SK-N-SH (cell line): ENCODE measurements around the gene THAP8. TPM values are rescaled to one million over a fixed set of nuclear protein-coding genes. Genes with fewer than 3 reads are reported as not detected.

ENCODE experiments used
- CTCF ChIA-PET: fragments of 300-600, 350-600 bp; formaldehyde crosslinking; extraction: SDS; loops from one replicate; lab custom pipeline; 2021; lab: Yijun Ruan, JAX
- POLR2A ChIA-PET: fragments of 350-600 bp; sonication (Branson Sonifier 250); formaldehyde crosslinking; extraction: SDS; loops from one replicate; lab custom pipeline; 2020; ENCODE audit warnings: antibody characterized with exemption, inconsistent platforms; lab: Yijun Ruan, JAX
- DNase-seq: peaks from one replicate; pipeline ENCODE4 v3.0.0; 2012
- H2AFZ ChIP-seq: fragments of 200-600 bp; sonication (generic); 2 replicates; pipeline ENCODE4 v1.8.1; 2016; ENCODE audit warnings: antibody characterized with exemption, mild to moderate bottlenecking, low read depth
- H3F3A ChIP-seq: fragments of 200-600 bp; sonication (generic); replicated peaks from 2 replicates; pipeline ENCODE3; 2016; ENCODE audit warnings: antibody characterized with exemption, mild to moderate bottlenecking; ENCODE audit not compliant: insufficient read depth
- H3K27ac ChIP-seq, 2 experiments: fragments of 200-500 bp in 1 of 2; fragments of 200-600 bp in 1 of 2; sonication (Bioruptor generic) in 1 of 2; sonication (generic), shearing (Covaris generic) in 1 of 2; 2 replicates each; pipeline versions ENCODE4 v1.5.1 to v1.6.1; 2014 to 2016; ENCODE audit warnings: low read depth in 2 of 2, inconsistent platforms in 1 of 2, low read length in 1 of 2, mild to moderate bottlenecking in 1 of 2, mixed read lengths in 1 of 2
- H3K27me3 ChIP-seq: fragments of 200-600 bp; sonication (generic), shearing (Covaris generic); 2 replicates; pipeline ENCODE4 v1.6.1; 2016; ENCODE audit warnings: mixed run types; ENCODE audit not compliant: insufficient read depth
- H3K36me3 ChIP-seq, 2 experiments: fragments of 200-500 bp in 1 of 2; fragments of 200-600 bp in 1 of 2; sonication (Bioruptor generic) in 1 of 2; sonication (generic) in 1 of 2; replicated peaks in 1 of 2; 2 replicates each; pipeline versions ENCODE3 to v1.5.1; 2014 to 2016; ENCODE audit warnings: low read length in 1 of 2, mild to moderate bottlenecking in 1 of 2; ENCODE audit not compliant: insufficient read depth in 2 of 2, control insufficient read depth in 1 of 2
- H3K4me1 ChIP-seq, 2 experiments: fragments of 200-500 bp in 1 of 2; fragments of 200-600 bp in 1 of 2; sonication (Bioruptor generic) in 1 of 2; sonication (generic), shearing (Covaris generic) in 1 of 2; 2 replicates each; pipeline versions ENCODE4 v1.5.1 to v1.6.1; 2014 to 2016; ENCODE audit warnings: low read depth in 1 of 2, low read length in 1 of 2, mixed run types in 1 of 2; ENCODE audit not compliant: insufficient read depth in 2 of 2, control insufficient read depth in 1 of 2
- H3K4me2 ChIP-seq: fragments of 200-600 bp; sonication (generic), shearing (Covaris generic); 2 replicates; pipeline ENCODE4 v1.6.1; 2017; ENCODE audit warnings: mixed run types
- H3K4me3 ChIP-seq, 2 experiments: fragments of 200-500 bp in 1 of 2; fragments of 200-600 bp in 1 of 2; sonication (Bioruptor generic) in 1 of 2; sonication (generic), shearing (Covaris generic) in 1 of 2; 2 replicates each; pipeline versions ENCODE4 v1.5.1 to v1.8.1; 2014 to 2016; ENCODE audit warnings: low read depth in 2 of 2, inconsistent platforms in 1 of 2, low read length in 1 of 2, mild to moderate bottlenecking in 1 of 2, mixed read lengths in 1 of 2, moderate library complexity in 1 of 2
- H3K79me2 ChIP-seq: fragments of 200-600 bp; sonication (generic); 2 replicates; pipeline ENCODE4 v1.8.1; 2017; ENCODE audit warnings: mild to moderate bottlenecking; ENCODE audit not compliant: insufficient read depth
- H3K9ac ChIP-seq: fragments of 200-600 bp; sonication (generic); 2 replicates; pipeline ENCODE4 v1.6.1; 2017; ENCODE audit warnings: mixed run types
- H3K9me2 ChIP-seq: fragments of 200-600 bp; sonication (generic); 2 replicates; pipeline ENCODE4 v1.6.1; 2017; ENCODE audit warnings: mixed run types
- H3K9me3 ChIP-seq: fragments of 200-600 bp; sonication (generic); 2 replicates; pipeline ENCODE4 v1.6.1; 2017; ENCODE audit warnings: mixed run types, mild to moderate bottlenecking, moderate library complexity
- H4K20me1 ChIP-seq: fragments of 200-600 bp; sonication (generic); 2 replicates; pipeline ENCODE4 v1.6.1; 2017; ENCODE audit warnings: mild to moderate bottlenecking, mixed run types; ENCODE audit not compliant: insufficient read depth
- CHD2 ChIP-seq: fragments of 150-350 bp; IDR thresholded peaks from 2 replicates; pipeline ENCODE4 v1.6.1; 2018; ENCODE audit warnings: low read length; ENCODE audit not compliant: partially characterized antibody
- EP300 ChIP-seq, 2 experiments: IDR thresholded peaks; 2 replicates each; pipeline versions ENCODE4 v1.4.0 to v1.6.1; 2012; ENCODE audit warnings: borderline replicate concordance in 1 of 2, low read depth in 1 of 2, low read length in 1 of 2
- FOSL2 ChIP-seq: IDR thresholded peaks from 2 replicates; pipeline ENCODE4 v1.4.0; 2012; ENCODE audit warnings: low read depth, mild to moderate bottlenecking, moderate library complexity, borderline replicate concordance
- GABPA ChIP-seq: IDR thresholded peaks from 2 replicates; pipeline ENCODE4 v1.4.0; 2012; ENCODE audit warnings: low read depth, mild to moderate bottlenecking
- GATA2 ChIP-seq: sonication (generic); formaldehyde crosslinking; IDR thresholded peaks from 2 replicates; pipeline ENCODE4 v1.5.0; 2020; ENCODE audit warnings: mild to moderate bottlenecking, missing genetic modification reagents
- MXI1 ChIP-seq: IDR thresholded peaks from 2 replicates; pipeline ENCODE4 v1.6.1; 2012; ENCODE audit warnings: mild to moderate bottlenecking, low read depth, low read length, improper control_type of control experiment
- NRF1 ChIP-seq: IDR thresholded peaks from 2 replicates; pipeline ENCODE4 v1.6.1; 2012; ENCODE audit warnings: low read depth, mild to moderate bottlenecking, low read length
- RAD21 ChIP-seq: IDR thresholded peaks from 2 replicates; pipeline ENCODE4 v1.6.1; 2012; ENCODE audit warnings: mild to moderate bottlenecking, low read length
- RXRA ChIP-seq: IDR thresholded peaks from 2 replicates; pipeline ENCODE4 v1.4.0; 2012; ENCODE audit warnings: low read depth, mild to moderate bottlenecking, borderline replicate concordance
- TAF1 ChIP-seq: IDR thresholded peaks from 2 replicates; pipeline ENCODE4 v1.6.1; 2012; ENCODE audit warnings: low read depth, mild to moderate bottlenecking, low read length, moderate library complexity, borderline replicate concordance
- WGBS: methylation state at CpG from one replicate; pipeline ENCODE4 v1.1.6; 2017; ENCODE audit warnings: low lambda C conversion rate; 5-methylcytosine and 5-hydroxymethylcytosine counted together
- polyA plus RNA-seq, 3 experiments: library from polyadenylated mRNA; depleted of rRNA; stranded (reverse); fragments of >200 nt; gene quantifications; 2 replicates each; pipeline ENCODE4 v1.2.3, GENCODE V29; 2012
- TF ChIP-seq, protein P1 (sequence below): IDR thresholded peaks from 2 replicates; pipeline ENCODE4 v1.4.0; 2012; ENCODE audit warnings: low read depth, borderline replicate concordance
- TF ChIP-seq, protein P2 (sequence below): fragments of 150-350 bp; IDR thresholded peaks from 2 replicates; pipeline ENCODE4 v1.6.1; 2017; ENCODE audit warnings: antibody characterized with exemption, low read length, low read depth, borderline replicate concordance

THAP8 gene
- polyA plus RNA-seq, 1 of the 3 experiments (the other 2 are of a cell fraction): 6.3 TPM

DNA sequence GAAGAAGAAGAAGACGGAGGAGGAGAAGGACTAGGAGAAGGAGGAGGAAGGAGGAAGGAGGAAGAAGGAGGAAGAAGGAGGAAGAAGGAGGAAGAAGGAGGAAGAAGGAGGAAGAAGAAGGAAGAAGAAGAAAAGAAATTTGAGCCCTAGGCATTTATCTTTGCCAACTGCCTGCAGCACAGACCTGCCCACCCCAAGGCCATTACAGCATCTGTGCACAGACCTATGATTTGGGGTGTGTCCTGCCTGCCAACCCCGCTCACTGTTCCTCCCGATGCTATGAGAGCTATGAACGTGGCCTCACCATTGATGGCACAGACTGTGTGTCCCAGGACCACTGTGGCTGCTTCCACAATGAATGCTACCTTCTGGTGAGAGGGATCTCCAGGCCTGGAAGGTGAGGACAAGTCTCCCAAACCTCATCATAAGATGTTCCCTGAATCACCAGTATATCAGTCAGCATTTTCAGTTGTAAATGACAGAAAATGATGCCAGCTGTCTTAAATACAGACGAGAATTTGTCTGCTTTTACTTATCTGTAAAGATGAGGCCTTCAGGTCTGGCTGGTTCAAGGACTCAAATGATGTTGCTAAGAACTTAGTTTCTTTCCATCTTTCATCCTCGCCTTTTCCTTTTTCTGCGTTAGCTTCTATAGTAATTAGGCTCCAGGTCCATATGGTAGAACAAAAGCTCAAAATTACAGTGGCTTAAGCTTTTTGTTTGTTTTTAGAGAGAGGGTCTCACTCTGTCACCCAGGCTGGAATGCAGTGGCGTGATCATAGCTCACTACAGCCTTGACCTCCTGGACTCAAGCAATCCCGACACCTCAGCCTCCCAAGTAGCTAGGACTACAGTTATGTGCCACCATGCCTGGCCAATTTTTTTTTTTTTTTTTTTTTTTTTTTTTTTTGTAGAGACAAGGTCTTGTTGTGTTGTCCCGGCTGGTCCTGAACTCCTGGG, 63.0 kb downstream of the THAP8 start:
- ChIA-PET CTCF (interaction anchor here (1.0 kb wide), 1 partner anchor 24 kb away, joined by 3 read pairs; no protein-coding TSS in a partner anchor), POLR2A (no interaction called here)
- Histone ChIP-seq H3K36me3 (no peaks in the 10 kb centered on the region), H3K4me3 (no peak overlapping the region), H3K79me2 (peaks cover 10% of the 10 kb centered on the region), H3K9me2 (no peaks in the 10 kb centered on the region), H3F3A (no peaks in the 10 kb centered on the region), H3K27me3 (peaks cover 3% of the 10 kb centered on the region; the same call in 1 of the 2 replicates), H3K27ac (no peak overlapping the region), H3K4me1 (peaks cover 2 to 10% of the 10 kb centered on the region in 2 experiments; a peak in 1 of 4 replicates), H4K20me1 (no peaks in the 10 kb centered on the region), H3K9ac (no peak overlapping the region), H3K9me3 (no peaks in the 10 kb centered on the region), H3K4me2 (no peak overlapping the region), H2AFZ (no peak overlapping the region)
- no peak for DNase-seq
- 68% methylated on average over 10 of the region's 10 CpGs for WGBS
- TF ChIP-seq EP300 (IDR thresholded peaks at IDR 0.05; ENCODE audit: borderline replicate concordance in 1 of 2, low read depth in 1 of 2, low read length in 1 of 2) (no peak), RAD21 (no peak), NRF1 (no peak)
- TF ChIP-seq, protein P1, sequence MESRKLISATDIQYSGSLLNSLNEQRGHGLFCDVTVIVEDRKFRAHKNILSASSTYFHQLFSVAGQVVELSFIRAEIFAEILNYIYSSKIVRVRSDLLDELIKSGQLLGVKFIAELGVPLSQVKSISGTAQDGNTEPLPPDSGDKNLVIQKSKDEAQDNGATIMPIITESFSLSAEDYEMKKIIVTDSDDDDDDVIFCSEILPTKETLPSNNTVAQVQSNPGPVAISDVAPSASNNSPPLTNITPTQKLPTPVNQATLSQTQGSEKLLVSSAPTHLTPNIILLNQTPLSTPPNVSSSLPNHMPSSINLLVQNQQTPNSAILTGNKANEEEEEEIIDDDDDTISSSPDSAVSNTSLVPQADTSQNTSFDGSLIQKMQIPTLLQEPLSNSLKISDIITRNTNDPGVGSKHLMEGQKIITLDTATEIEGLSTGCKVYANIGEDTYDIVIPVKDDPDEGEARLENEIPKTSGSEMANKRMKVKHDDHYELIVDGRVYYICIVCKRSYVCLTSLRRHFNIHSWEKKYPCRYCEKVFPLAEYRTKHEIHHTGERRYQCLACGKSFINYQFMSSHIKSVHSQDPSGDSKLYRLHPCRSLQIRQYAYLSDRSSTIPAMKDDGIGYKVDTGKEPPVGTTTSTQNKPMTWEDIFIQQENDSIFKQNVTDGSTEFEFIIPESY: no peak

DNA sequence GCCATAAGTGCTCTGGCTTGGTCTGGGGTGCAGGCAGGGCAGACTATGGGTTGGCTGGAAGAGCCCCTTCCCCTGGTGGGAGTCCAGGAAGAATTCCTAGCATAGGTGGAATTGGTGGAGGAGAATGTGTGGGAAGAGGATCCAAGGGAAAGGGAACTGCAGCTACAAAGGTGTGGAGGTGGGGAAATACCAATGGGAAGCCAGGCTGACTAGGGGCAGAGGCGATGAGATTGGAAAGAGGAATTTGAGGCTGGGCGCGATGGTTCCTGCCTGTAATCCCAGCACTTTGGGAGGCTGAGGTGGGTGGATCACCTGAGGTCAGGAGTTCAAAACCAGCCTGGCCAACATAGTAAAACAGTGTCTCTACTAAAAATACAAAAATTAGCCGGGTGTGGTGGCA, 63.9 kb downstream of the THAP8 start:
- no peak overlapping the region for H3K27ac ChIP-seq
- H3K4me3 ChIP-seq: no peak overlapping the region
- POLR2A ChIA-PET: no interaction called here
- peaks cover 1% of the 10 kb centered on the region; the same call in 1 of the 2 replicates for H3K79me2 ChIP-seq
- DNase-seq: no peak
- no peak overlapping the region for H3K4me2 ChIP-seq
- no peak overlapping the region for H2AFZ ChIP-seq
- no peaks in the 10 kb centered on the region for H3K36me3 ChIP-seq
- 72% methylated on average over 4 of the region's 4 CpGs for WGBS
- no peaks in the 10 kb centered on the region for H3K9me2 ChIP-seq
- no peaks in the 10 kb centered on the region for H3K9me3 ChIP-seq
- TF ChIP-seq MXI1 (no peak), TAF1 (no peak), FOSL2 (no peak), CHD2 (no peak), GABPA (no peak), GATA2 (CRISPR knock-in tag) (no peak), RXRA (no peak)
- TF ChIP-seq, protein P2, sequence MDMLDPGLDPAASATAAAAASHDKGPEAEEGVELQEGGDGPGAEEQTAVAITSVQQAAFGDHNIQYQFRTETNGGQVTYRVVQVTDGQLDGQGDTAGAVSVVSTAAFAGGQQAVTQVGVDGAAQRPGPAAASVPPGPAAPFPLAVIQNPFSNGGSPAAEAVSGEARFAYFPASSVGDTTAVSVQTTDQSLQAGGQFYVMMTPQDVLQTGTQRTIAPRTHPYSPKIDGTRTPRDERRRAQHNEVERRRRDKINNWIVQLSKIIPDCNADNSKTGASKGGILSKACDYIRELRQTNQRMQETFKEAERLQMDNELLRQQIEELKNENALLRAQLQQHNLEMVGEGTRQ: no peak
- peaks cover 7% of the 10 kb centered on the region; the same call in 1 of the 2 replicates for H3K27me3 ChIP-seq
- no peak overlapping the region for H3K9ac ChIP-seq
- H3F3A ChIP-seq: no peaks in the 10 kb centered on the region
- no peaks in the 10 kb centered on the region for H4K20me1 ChIP-seq
- H3K4me1 ChIP-seq: peaks cover 0 to 6% of the 10 kb centered on the region in 2 experiments; a peak in 1 of 4 replicates
- CTCF ChIA-PET: interaction anchor here (1.0 kb wide), 1 partner anchor 23 kb away, joined by 3 read pairs; no protein-coding TSS in a partner anchor
